Measurements from ENCODE around the gene CENPS. TPM values are rescaled to one million over a fixed set of nuclear protein-coding genes. Genes with fewer than 3 reads are reported as not detected.

CENPS gene
- total RNA-seq, 2 donors from 2014 or later, result 13.2 to 26.6 TPM

DNA sequence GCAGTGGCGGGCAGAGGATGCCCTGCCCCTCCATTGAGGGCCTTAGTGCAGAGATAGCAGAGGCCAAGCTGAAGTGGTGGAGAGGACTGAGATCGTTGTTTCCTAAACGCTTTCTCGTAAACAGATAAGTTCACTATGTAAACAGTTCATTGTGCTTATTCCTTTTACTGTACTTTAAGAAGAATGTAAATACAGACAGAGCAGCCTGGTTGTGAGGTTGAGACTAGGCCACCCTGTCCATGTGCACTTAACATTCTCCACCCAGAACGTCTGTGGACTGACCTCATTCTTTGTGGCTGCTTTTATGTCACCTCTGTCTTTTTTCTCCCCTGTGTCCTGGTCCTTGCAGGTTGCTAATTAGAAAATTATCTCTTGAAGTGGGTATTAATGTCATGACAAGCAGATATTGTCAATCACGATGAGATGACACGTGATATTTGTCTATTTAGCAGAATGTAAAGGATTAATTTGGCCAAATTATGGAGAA, 8.5 kb downstream of the CENPS start:
- Histone ChIP-seq H3K9ac (ENCODE audit: low read depth in 2 of 2, low read length in 2 of 2) (no peak overlapping the region), H3K36me3 (no peaks in the 10 kb centered on the region)
- intact Hi-C loops (cut with DNase I), result no loop called here

DNA sequence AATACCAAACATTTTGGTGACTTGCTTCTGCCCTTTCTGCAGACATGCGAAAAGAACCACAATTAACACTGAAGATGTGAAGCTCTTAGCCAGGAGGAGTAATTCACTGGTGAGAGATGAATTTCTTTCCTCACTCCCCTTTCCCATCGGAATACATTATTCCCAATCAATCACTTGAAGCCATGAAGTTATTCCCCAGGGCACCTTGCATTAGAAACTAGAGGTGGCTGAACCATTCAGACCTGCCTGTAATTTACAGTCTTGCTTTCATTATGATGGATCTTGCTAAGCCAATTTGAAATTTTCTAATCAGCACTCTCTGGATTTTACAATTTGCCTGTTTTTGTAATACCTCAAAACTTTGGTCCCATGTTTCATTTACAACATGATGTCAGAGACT, 10.1 kb downstream of the CENPS start:
- H3K9me3 ChIP-seq, result no peaks in the 10 kb centered on the region
- no peaks in the 10 kb centered on the region for H3K4me1 ChIP-seq
- H3K27me3 ChIP-seq, result no peaks in the 10 kb centered on the region
- no peak for DNase-seq
- no peak overlapping the region for H3K9ac ChIP-seq (ENCODE audit: low read depth in 2 of 2, low read length in 2 of 2)
- H3K36me3 ChIP-seq, result no peaks in the 10 kb centered on the region
- no peak overlapping the region for H3K4me3 ChIP-seq
- TF ChIP-seq, protein P1, sequence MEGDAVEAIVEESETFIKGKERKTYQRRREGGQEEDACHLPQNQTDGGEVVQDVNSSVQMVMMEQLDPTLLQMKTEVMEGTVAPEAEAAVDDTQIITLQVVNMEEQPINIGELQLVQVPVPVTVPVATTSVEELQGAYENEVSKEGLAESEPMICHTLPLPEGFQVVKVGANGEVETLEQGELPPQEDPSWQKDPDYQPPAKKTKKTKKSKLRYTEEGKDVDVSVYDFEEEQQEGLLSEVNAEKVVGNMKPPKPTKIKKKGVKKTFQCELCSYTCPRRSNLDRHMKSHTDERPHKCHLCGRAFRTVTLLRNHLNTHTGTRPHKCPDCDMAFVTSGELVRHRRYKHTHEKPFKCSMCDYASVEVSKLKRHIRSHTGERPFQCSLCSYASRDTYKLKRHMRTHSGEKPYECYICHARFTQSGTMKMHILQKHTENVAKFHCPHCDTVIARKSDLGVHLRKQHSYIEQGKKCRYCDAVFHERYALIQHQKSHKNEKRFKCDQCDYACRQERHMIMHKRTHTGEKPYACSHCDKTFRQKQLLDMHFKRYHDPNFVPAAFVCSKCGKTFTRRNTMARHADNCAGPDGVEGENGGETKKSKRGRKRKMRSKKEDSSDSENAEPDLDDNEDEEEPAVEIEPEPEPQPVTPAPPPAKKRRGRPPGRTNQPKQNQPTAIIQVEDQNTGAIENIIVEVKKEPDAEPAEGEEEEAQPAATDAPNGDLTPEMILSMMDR (IDR thresholded peaks at IDR 0.05), result no peak
- no peak overlapping the region for H3K27ac ChIP-seq
- intact Hi-C loops (cut with DNase I), result no loop called here

More for the DNA sequence above, 8.5 kb downstream of the CENPS start:
- Histone ChIP-seq H3K27ac (no peak overlapping the region), H3K4me3 (no peak overlapping the region), H3K9me3 (no peaks in the 10 kb centered on the region), H3K4me1 (no peaks in the 10 kb centered on the region), H3K27me3 (no peaks in the 10 kb centered on the region)
- TF ChIP-seq, protein P1 (IDR thresholded peaks at IDR 0.05), result no peak
- no peak for DNase-seq

- Histone ChIP-seq H3K27ac (no peak overlapping the region), H3K27me3 (no peaks in the 10 kb centered on the region), H3K9me3 (no peaks in the 10 kb centered on the region), H3K36me3 (no peaks in the 10 kb centered on the region), H3K9ac (ENCODE audit: low read depth in 2 of 2, low read length in 2 of 2) (no peak overlapping the region), H3K4me1 (no peaks in the 10 kb centered on the region), H3K4me3 (no peak overlapping the region)
- DNase-seq, result no peak
- TF ChIP-seq, protein P1 (IDR thresholded peaks at IDR 0.05), result no peak
- intact Hi-C loops (cut with DNase I), result no loop called here
Measured at GRCh38 chr1:10440794-10441193, 10.6 kb downstream of the CENPS start.

DNA sequence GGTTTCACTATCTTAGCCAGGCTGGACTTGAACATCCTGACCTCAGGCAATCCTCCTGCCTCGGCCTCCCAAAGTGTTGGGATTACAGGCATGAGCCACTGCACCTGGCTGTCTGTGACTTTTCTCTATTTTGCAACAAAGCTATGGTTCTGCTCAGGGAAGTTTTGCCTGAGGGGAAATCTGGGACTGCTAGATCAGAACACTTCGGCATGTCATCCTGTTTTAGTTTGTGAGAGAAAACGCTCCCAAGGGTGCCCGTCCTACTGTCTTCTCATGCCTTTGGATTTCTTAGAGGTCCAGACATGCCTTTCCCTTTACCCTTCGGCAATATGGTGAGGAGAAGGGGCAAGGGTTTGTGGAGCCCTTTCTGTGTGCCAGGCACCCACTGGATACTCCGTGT, 14.0 kb downstream of the CENPS start:
- intact Hi-C loops (cut with DNase I), result no loop called here
- TF ChIP-seq, protein P1 (IDR thresholded peaks at IDR 0.05), result no peak
- Histone ChIP-seq H3K9me3 (no peaks in the 10 kb centered on the region), H3K9ac (ENCODE audit: low read depth in 2 of 2, low read length in 2 of 2) (no peak overlapping the region), H3K27ac (no peak overlapping the region), H3K36me3 (no peaks in the 10 kb centered on the region), H3K4me1 (no peaks in the 10 kb centered on the region), H3K4me3 (no peak overlapping the region), H3K27me3 (no peaks in the 10 kb centered on the region)
- no peak for DNase-seq

DNA sequence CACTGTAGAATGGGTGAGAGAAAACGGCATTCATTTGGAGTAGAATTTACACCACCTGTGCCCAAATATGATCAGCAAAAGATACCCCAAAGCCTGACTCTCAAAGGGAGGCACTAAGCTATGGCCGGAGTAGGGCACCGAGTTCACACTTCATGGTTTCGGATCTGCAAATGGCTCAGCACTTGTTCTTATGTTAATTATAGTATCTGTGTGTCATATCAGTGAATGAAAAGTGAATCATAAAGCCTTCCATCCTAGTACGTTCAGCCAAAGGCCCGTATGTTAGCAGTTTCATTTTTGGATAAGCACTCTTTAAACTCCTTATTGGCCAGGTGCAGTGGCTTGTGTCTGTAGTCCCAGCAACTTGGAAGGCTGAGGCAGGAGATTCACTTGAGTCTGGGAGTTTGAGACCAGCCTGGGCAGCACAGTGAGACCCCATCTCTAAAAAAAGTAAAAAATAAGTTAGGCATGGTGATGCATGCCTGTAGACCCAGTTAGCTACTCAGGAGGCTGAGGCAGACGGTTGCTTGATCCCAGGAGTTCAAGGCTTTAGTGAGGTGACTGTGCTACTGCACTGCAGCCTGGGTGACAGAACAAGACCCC, 14.7 kb downstream of the CENPS start:
- H3K9me3 ChIP-seq, result no peaks in the 10 kb centered on the region
- H3K4me3 ChIP-seq, result no peak overlapping the region
- TF ChIP-seq, protein P1 (IDR thresholded peaks at IDR 0.05), result no peak
- H3K27me3 ChIP-seq, result no peaks in the 10 kb centered on the region
- no peaks in the 10 kb centered on the region for H3K36me3 ChIP-seq
- H3K4me1 ChIP-seq, result no peaks in the 10 kb centered on the region
- intact Hi-C loops (cut with DNase I), result no loop called here
- H3K27ac ChIP-seq, result no peak overlapping the region
- no peak overlapping the region for H3K9ac ChIP-seq (ENCODE audit: low read depth in 2 of 2, low read length in 2 of 2)
- DNase-seq, result no peak
